Hematopoietic multipotent progenitor cell treated with erythropoietin and hydrocortisone succinate and interleukin-3 and kit ligand, for 4 days (in vitro differentiated cells): ENCODE data around the gene IGSF3.
A peak's percentile ranks its signal among the peaks of the same experiment; 100 is the strongest.
"Not testable (repeated sequence)": the region's sequence is repeated elsewhere in the genome, so short reads cannot be mapped to it uniquely, and the experiment has no call there.

Experiments used
- DNase-seq: peaks from one replicate; pipeline ENCODE4 v3.0.0-alpha.2; 2015

Gene IGSF3

GRCh38 chr1:116684575-116684974 is 17.0 kb upstream of the IGSF3 start:
- DNase-seq = no peak

- peak; percentile 37 for DNase-seq
Measured at GRCh38 chr1:116682641-116683221, 15.2 kb upstream of the IGSF3 start.

GRCh38 chr1:116681343-116681899 is 13.9 kb upstream of the IGSF3 start:
- DNase-seq = no peak

GRCh38 chr1:116680752-116681151 is 13.2 kb upstream of the IGSF3 start:
- peak; percentile 38 for DNase-seq

- DNase-seq = peak; percentile 96
Measured at GRCh38 chr1:116679828-116680628, 12.5 kb upstream of the IGSF3 start.

- DNase-seq = peak; percentile 92
Measured at GRCh38 chr1:116679091-116679827, 11.7 kb upstream of the IGSF3 start.

GRCh38 chr1:116678732-116679090 is 11.2 kb upstream of the IGSF3 start:
- DNase-seq = no peak

GRCh38 chr1:116677474-116678062 is 10.0 kb upstream of the IGSF3 start:
- DNase-seq = no peak

GRCh38 chr1:116676291-116676690 is 8.8 kb upstream of the IGSF3 start:
- no peak for DNase-seq

GRCh38 chr1:116674751-116675150 is 7.2 kb upstream of the IGSF3 start:
- no peak for DNase-seq

- no peak for DNase-seq
Measured at GRCh38 chr1:116674011-116674531, 6.5 kb upstream of the IGSF3 start.

GRCh38 chr1:116671912-116672311 is 4.4 kb upstream of the IGSF3 start:
- no peak for DNase-seq

GRCh38 chr1:116671072-116671760 is 3.7 kb upstream of the IGSF3 start:
- DNase-seq = no peak

GRCh38 chr1:116668277-116668676 is 744 bp upstream of the IGSF3 start:
- no peak for DNase-seq

- no peak for DNase-seq
Measured at GRCh38 chr1:116667078-116667574, 407 bp downstream of the IGSF3 start.

GRCh38 chr1:116666187-116667077 is 1.1 kb downstream of the IGSF3 start:
- DNase-seq = peak; percentile 26

GRCh38 chr1:116664978-116665371 is 2.6 kb downstream of the IGSF3 start:
- DNase-seq = no peak

- no peak for DNase-seq
Measured at GRCh38 chr1:116664366-116664977, 3.1 kb downstream of the IGSF3 start.

GRCh38 chr1:116663821-116664220 is 3.7 kb downstream of the IGSF3 start:
- no peak for DNase-seq

GRCh38 chr1:116661633-116662032 is 5.9 kb downstream of the IGSF3 start:
- no peak for DNase-seq

GRCh38 chr1:116658645-116659044 is 8.9 kb downstream of the IGSF3 start:
- DNase-seq = not testable (repeated sequence)
